ENCODE measurements around the gene CPNE2.
"Not testable (repeated sequence)": the region's sequence is repeated elsewhere in the genome, so short reads cannot be mapped to it uniquely, and the experiment has no call there.

- not testable (repeated sequence) for TF ChIP-seq CHD2 (IDR thresholded peaks at IDR 0.05; ENCODE audit: low read length, partially characterized antibody); EP300 (IDR thresholded peaks at IDR 0.05); SREBF2 (IDR thresholded peaks at IDR 0.05); ESRRA (IDR thresholded peaks at IDR 0.05; ENCODE audit: borderline replicate concordance, low read length); SMC3 (IDR thresholded peaks at IDR 0.05)
- TF ChIP-seq, protein P1, sequence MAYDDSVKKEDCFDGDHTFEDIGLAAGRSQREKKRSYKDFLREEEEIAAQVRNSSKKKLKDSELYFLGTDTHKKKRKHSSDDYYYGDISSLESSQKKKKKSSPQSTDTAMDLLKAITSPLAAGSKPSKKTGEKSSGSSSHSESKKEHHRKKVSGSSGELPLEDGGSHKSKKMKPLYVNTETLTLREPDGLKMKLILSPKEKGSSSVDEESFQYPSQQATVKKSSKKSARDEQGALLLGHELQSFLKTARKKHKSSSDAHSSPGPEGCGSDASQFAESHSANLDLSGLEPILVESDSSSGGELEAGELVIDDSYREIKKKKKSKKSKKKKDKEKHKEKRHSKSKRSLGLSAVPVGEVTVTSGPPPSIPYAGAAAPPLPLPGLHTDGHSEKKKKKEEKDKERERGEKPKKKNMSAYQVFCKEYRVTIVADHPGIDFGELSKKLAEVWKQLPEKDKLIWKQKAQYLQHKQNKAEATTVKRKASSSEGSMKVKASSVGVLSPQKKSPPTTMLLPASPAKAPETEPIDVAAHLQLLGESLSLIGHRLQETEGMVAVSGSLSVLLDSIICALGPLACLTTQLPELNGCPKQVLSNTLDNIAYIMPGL (CRISPR knock-in tag; IDR thresholded peaks at IDR 0.05; ENCODE audit: borderline replicate concordance): not testable (repeated sequence)
- TF ChIP-seq, protein P2, sequence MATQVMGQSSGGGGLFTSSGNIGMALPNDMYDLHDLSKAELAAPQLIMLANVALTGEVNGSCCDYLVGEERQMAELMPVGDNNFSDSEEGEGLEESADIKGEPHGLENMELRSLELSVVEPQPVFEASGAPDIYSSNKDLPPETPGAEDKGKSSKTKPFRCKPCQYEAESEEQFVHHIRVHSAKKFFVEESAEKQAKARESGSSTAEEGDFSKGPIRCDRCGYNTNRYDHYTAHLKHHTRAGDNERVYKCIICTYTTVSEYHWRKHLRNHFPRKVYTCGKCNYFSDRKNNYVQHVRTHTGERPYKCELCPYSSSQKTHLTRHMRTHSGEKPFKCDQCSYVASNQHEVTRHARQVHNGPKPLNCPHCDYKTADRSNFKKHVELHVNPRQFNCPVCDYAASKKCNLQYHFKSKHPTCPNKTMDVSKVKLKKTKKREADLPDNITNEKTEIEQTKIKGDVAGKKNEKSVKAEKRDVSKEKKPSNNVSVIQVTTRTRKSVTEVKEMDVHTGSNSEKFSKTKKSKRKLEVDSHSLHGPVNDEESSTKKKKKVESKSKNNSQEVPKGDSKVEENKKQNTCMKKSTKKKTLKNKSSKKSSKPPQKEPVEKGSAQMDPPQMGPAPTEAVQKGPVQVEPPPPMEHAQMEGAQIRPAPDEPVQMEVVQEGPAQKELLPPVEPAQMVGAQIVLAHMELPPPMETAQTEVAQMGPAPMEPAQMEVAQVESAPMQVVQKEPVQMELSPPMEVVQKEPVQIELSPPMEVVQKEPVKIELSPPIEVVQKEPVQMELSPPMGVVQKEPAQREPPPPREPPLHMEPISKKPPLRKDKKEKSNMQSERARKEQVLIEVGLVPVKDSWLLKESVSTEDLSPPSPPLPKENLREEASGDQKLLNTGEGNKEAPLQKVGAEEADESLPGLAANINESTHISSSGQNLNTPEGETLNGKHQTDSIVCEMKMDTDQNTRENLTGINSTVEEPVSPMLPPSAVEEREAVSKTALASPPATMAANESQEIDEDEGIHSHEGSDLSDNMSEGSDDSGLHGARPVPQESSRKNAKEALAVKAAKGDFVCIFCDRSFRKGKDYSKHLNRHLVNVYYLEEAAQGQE (IDR thresholded peaks at IDR 0.05): not testable (repeated sequence)
Measured at GRCh38 chr16:57187902-57188710, 95.7 kb downstream of the CPNE2 start.

Data from A549 (cell line).